NCI-H128 (cell line): ENCODE data around the gene RAD51B.
"Not testable (repeated sequence)": the region's sequence is repeated elsewhere in the genome, so short reads cannot be mapped to it uniquely, and the experiment has no call there.

Experiments used
- DNase-seq: peaks from one replicate; lab custom pipeline; 2025; ENCODE audit not compliant: unreplicated experiment; lab: John Stamatoyannopoulos, UW

RAD51B gene

DNA sequence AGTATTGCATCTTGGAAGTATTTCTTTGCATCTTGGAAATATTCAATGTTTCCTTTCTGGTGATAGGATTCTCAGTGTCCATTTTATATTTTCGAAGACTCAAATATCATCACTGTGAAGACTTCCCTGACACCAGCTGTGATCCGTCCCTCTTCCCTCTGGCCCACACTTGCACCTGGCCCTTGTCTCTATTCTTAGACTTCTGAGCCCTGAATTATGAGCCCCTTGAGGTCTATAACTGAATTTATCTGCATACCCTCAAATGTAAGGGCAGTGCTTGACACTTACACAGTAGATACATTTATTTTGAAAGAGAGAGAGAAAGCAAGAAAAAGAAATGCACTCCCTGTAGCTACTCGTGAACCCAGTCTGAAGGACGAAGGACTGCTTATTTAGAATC lies 596.6 kb downstream of the RAD51B start:
- DNase-seq: no peak

- DNase-seq: no peak
Measured at GRCh38 chr14:68417009-68417650, 597.6 kb downstream of the RAD51B start.

- DNase-seq: no peak
Measured at GRCh38 chr14:68418174-68419118, 598.9 kb downstream of the RAD51B start.

DNA sequence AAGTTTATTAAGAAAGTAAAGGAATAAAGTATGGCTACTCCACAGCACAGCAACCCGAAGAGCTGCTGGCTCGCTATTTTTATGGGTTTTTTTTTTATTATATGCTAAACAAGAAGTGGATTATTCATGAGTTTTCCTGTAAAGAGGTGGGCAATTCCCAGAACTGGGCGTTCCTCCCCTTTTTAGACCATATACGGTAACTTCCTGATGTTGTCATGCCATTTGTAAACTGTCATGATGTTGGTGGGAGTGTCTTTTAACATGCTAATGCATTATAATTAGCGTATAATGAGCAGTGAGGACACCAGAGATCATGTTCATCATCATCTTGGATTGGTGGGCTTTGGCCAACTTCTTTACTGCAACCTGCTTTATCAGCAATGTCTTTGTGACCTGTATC lies 600.8 kb downstream of the RAD51B start:
- no peak for DNase-seq

GRCh38 chr14:68421116-68421515 lies 601.5 kb downstream of the RAD51B start:
- DNase-seq: no peak

- no peak for DNase-seq
Measured at GRCh38 chr14:68423686-68424085, 604.1 kb downstream of the RAD51B start.

DNA sequence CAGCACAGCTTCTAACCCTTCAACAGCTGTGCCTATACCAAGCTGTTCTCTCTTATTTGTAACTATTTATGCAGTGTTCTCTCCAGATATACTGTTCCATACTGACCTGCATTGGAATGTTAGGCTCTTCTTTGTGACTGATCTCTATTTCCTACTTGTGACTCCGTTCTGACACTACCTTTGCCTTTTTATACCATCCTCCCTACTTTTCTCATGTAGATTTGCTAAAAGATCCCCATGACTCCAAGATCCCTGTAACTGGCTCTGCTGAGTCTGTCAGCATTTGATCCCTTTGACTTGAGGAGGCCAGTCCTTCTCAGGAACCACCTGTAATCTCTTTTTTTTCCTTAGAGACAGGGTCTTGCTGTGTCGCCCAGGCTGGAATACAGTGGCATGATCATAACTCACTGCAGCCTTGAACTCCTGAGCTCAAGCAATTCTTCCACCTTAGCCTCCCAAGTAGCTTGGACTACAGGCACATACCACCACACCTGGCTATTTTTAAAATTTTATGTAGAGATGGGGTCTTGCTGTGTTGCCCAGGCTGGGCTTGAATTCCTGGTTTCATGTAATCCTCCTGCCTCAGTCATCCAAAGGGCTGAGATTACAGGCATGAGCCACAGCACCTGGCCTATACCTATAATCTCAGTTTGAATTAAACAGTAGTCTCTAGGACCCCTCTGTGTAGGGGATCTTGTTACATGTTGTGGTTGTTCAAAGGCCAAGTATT lies 605.0 kb downstream of the RAD51B start:
- no peak for DNase-seq

GRCh38 chr14:68426661-68427549 lies 607.3 kb downstream of the RAD51B start:
- no peak for DNase-seq

DNA sequence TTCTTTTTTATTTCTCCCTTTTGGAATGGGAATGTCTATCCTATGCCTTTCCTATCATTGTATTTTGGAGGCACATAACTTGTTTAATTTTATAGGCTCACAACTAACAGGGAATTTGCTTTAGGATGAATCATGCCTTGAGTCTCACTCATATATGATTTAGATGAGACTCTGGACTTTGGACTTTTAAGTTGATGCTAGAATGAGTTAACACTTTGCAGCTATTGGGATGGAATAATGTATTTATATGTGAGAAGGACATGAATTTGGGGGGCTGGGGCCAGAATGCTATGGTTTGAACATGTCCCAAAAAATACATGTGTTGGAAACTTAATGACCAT lies 607.9 kb downstream of the RAD51B start:
- DNase-seq: no peak

DNA sequence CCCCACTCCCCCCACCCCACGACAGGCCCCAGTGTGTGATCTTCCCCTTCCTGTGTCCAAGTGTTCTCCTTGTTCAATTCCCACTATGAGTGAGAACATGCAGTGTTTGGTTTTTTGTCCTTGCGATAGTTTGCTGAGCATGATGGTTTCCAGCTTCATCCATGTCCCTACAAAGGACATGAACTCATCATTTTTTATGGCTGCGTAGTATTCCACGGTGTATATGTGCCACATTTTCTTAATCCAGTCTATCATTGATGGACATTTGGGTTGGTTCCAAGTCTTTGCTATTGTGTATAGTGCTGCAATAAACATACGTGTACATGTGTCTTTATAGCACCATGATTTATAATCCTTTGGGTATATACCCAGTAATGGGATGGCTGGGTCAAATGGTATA lies 609.3 kb downstream of the RAD51B start:
- not testable (repeated sequence) for DNase-seq

DNA sequence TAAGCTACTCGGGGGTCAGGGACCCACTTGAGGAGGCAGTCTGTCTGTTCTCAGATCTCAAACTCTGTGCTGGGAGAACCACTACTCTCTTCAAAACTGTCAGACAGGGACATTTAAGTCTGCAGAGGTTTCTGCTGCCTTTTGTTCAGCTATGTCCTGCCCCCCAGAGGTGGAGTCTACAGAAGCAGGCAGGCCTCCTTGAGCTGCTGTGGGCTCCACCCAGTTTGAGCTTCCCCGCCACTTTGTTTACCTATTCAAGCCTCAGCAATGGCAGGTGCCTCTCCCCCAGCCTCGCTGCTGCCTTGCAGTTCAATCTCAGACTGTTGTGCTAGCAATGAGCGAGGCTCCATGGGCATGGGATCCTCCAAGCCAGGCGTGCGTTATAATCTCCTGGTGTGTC lies 614.6 kb downstream of the RAD51B start:
- DNase-seq: not testable (repeated sequence)

- not testable (repeated sequence) for DNase-seq
Measured at GRCh38 chr14:68435631-68436030, 616.1 kb downstream of the RAD51B start.

DNA sequence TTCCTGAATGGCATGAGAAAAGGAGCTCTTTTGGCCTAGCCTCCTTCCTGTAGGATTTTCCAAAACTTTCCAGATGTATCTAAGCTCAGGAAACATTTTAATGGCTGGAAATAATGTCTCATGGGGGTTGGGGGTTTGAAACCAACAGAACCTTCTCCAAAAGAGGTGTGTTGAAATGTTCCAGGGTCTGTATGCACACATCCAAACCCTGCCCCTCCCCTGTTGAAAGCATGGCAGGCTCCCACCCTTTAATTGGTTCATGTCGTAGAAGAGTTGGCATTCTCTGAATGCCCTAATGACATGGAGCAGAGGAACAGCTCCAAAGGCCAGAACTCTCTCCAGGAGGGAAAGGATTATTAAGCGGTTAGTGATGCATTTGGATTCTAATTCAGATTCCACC lies 620.1 kb downstream of the RAD51B start:
- no peak for DNase-seq

GRCh38 chr14:68440820-68441219 lies 621.2 kb downstream of the RAD51B start:
- no peak for DNase-seq

GRCh38 chr14:68441542-68441941 lies 622.0 kb downstream of the RAD51B start:
- no peak for DNase-seq

DNA sequence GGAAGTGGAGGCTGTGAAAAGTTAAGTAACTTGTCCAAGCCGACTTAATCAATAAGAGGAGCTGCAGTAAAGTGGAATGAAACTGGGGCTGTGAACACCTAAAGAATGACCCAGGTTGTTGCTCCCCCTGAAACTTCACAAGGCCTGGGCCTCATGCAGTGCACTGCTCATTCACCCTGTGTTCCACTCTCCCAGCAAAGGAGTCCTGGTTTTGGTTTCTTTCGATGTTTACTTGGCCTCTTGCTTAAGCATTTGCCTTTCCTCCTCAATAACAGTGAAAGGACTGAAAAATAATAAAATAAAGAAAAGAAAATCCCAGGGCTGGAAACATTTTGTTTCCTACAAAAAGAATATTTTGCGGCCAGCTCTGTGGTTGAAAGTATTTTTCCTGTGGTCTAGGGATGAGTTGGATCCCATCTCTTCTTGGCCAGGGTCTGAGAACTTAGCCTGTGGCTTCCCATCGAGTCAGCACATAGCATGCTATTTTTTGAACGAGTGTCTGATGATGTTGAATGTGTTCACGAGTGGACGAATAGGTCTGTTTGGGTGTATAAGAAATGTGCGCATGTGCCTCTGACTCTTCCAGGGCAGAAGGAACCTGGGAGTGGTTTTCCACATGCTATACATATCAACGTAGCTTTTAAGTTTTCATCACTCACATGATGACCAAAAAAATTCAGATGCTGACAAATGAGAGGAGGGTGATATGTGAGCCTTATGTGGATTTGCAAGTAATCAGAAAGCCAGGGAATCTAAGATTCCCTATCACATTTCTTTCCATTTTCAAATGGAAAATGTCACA lies 623.5 kb downstream of the RAD51B start:
- DNase-seq: no peak

DNA sequence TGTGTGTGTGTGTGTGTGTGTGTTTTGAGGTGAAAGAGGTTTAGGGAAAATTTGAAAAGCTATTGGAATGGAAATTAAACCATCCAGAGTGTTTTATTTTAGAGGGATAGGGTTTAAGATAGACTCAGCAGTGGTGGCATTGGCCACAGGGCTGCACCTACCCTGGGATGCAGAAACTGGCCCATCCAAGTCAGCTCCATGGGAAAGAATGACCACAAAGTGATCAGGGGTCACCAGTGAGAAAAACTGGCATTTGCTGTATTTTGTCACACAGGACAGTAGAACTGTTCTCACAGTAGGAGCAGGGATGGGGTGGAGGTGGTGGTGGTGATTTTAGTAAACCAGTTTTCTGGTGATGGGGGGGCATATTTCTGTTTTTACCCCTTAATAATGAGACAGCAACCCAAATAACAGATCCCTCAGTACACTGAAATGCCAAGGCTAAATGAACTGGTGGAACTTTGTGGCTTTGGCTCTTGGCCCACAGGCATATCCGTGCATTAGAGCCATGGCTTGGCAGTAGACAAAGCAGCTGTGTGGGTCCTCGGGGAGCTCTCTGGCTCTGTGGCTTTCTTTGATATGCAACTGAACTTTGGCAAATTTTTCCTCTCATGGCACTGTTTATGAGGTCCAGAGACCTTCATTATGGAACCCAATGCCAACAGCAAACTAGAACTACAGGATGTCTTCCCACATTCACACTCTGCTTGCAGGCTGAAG lies 625.0 kb downstream of the RAD51B start:
- DNase-seq: no peak

DNA sequence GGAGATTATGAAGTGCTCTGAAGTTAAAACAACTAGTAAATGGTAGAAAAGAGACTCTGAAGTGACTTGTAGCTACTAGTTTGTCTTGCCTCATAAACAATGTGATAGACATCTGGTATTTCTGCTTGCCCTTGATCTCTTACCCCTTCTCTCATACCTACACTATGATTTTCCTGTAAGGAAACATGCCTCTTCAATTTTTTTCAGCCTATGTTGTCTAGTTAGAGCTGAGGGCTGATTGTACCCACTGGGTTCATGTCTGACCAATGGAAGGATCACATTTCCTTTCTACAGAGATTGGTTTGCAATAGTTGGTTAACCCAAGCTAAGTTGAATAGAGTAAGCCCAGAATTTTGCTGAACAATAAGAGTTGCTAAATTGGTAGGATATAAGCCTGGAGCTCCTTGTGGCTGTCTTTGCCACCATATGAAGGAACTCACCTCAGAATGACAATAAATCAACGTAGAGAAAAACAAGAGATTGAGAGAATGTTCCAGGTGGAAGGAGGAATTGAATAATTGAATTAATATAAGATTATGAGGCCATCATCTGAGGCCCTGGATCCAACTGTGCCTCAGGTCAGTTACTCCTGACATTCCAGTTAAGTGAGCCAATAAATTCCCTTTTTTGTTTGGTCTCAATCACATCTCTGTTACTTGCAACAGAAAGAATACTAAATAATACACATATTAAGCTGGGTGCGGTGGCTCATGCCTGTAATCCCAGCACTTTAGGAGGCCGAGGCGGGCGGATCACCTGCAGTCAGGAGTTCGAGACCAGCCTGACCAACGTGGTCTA lies 626.9 kb downstream of the RAD51B start:
- DNase-seq: no peak
